ENCODE data around the gene SCYGR1.
"Not testable (repeated sequence)": the region's sequence is repeated elsewhere in the genome, so short reads cannot be mapped to it uniquely, and the experiment has no call there.

The SCYGR1 gene

DNA sequence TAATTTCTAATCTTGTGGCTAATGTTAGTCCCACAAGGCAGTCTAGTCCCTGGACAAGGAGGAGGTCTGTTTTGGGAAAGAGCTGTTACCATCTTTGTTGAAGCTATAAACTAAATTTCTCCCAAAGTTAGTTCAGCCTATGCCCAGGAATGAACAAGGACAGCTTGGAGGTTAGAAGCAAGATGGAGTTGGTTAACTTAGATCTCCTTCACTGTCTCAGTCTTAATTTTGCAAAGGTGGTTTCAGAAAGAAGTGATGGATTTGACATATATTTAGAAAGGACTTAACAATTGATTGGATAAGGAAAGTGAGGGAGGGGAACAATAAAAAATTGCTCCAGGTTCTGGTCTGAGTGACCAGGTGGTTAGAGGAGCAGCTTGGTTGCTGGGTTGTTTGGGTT lies 14.6 kb upstream of the SCYGR1 start:
- DNase-seq = no peak

- DNase-seq = no peak
Observed at GRCh38 chr2:227401550-227401949, 13.8 kb upstream of the SCYGR1 start.

DNA sequence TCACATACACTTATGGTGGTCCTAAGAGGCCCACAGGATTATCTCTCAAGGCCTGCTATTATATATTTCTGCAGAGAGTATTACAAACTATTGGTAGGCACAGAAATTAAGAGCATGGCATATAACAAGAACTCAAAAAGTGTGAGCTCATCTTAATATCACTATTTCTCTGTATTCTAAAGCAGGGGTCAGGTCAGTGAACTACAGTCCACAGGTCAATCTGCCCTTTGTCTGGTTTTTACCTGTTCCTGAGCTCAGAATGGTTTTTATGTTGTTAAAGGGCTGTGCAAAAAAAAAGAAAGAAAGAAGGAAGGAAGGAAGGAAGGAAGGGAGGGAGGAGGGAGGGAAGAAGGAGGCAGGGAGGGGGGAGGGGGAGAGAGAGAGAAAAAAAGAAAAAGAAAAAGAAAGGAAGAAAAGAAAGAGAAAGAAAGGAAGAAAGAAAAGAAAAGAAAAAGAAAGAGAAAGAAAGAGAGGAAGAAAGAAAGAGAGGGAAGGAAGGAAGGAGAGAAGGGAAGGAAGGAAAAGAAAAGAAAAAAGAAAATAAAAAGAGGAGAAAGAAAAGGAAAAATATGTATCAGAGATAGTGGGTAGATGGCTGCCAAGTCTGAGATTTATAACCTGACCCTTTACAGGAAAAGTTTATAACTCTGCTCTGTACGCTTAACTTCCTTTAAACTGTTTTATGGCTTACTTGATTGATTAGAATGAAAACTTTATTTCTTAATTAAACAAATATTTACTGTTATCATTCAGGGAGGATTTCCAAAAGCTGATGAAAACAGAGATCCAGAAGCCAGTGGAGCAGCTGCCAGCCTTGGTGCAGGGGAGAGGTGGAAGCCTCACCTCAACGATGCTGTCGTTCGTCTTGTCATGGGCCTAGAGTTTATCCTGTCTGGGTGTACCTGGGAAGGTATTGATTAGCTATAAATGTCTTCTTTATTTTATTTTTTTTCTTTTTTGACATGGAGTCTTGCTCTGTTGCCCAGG lies 11.2 kb upstream of the SCYGR1 start:
- DNase-seq = no peak

DNA sequence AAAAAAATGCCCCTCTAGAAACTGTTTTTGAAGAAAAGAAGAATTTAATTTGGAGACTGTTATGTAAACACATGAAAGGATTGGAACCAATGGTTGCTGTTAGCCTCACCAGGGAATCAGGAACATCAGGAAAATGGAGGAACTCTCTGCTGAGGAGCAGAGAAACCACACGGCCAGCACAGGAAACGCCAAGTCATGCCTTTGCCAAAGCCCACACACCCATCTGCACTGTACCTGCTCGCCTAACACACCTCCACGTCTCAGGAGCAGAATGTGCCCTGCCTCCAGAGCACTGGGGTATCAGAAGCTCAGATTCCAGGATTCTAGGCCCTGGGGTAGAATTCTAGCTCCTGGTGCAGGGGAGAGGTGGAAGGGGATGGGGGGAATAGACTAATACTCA lies 9.8 kb upstream of the SCYGR1 start:
- DNase-seq = no peak

DNA sequence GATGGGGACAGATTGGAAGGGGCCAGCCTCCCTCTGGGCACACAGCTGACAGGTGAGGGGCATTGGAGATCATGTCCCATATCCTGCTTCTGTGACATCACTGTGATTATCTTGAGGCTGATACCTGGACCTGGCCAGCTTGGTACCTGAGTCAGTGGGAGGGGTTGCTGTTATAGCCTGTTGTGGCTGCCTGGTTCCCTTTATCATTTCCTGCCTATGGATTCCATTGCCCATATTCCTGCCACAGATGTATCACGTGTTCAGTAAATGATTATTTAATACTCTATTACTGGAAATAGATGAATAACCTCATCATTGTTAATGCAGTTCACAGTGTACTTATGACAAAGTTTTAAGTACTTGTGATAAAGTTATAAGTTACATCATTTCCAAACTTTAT lies 7.8 kb upstream of the SCYGR1 start:
- no peak for DNase-seq

DNA sequence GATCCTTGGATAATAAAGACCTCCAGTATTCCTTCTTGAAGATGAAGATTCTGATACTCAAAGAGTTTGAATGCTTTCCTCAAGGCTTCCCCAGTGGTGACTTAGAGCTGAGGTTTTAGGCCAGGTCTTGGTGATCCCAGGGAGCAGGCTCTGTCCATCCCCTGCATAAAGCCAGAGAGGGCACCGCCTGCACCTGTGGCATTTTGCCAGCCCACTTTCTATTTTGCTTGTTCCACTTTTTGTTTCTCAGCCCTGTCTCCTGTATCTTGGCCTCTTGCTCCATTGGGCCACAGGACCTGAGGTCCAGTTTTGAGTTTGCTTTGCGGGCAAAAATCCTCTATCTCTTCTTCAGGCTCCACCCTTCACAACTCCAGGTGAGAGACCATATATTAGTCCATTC lies 6.7 kb upstream of the SCYGR1 start:
- DNase-seq = no peak

DNA sequence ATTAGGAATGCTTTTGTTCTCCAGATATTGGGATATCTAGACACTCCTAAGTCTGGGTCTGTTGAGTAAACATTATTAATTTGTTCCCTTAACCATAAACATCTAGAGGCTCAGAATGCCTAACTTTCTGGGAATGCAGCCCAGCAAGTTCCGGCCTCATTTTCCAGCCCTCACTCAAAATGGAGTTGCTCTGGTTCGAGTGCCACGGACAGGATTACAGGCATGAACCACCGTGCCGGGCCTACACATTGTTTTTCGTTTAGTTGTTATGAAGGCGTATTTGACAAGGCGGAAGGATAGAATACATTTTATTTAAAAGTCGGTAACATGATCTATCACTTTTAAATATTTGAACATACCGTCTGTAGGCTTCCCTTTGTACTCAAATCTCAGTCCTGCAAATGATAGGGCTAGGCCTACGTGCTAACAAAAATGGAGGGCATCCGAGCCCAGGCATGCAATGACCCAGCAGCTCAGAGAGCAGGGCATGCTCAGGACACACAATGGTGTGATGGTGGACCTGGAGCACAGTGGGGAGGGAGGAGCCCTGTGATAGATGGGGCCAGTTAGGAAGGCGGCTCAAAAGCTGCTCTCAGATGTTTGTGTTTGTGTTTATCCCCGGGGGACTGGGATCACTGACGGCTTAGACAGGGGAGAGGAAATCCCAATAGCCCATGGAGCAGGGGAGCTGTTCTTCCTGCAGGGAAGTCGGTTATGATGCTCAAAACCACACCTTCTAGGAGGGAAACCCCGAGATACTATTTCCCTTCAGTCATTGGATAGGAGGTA lies 2.9 kb upstream of the SCYGR1 start:
- DNase-seq = no peak

- DNase-seq = no peak
Observed at GRCh38 chr2:227389661-227390060, 1.9 kb upstream of the SCYGR1 start.

GRCh38 chr2:227389231-227389630 lies 1.5 kb upstream of the SCYGR1 start:
- no peak for DNase-seq

GRCh38 chr2:227388537-227389011 lies 825 bp upstream of the SCYGR1 start:
- DNase-seq = peak; percentile 93

DNA sequence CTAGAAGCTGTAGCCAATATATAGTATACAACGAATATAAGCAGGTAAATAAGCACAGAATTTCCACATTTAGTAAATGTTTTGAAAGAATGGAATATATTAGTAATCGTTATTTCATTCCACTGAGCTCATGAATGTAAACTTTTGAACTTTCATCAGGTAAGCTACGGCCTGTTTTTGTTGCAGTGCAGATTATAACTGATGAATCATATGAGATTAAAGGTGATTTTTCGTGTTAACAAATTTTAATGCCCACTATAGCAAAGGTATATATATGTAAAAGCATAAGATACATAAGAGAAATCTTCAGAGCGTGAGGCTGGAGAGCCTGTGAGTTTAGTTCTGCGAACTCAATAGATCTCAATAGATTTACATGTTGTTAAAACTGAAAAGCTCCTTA lies 1.1 kb downstream of the SCYGR1 start:
- DNase-seq = no peak

GRCh38 chr2:227383686-227384085 lies 4.1 kb downstream of the SCYGR1 start:
- no peak for DNase-seq

- not testable (repeated sequence) for DNase-seq
Observed at GRCh38 chr2:227382241-227382835, 5.4 kb downstream of the SCYGR1 start.

GRCh38 chr2:227379095-227379494 lies 8.7 kb downstream of the SCYGR1 start, which contains the start of gene TM4SF20:
TM4SF20 (minus strand) TSS chr2:227379306; CDS start chr2:227379268, 38 bp downstream.
- no peak for DNase-seq

- DNase-seq = peak; percentile 62
Observed at GRCh38 chr2:227378371-227378782, 9.4 kb downstream of the SCYGR1 start.

DNA sequence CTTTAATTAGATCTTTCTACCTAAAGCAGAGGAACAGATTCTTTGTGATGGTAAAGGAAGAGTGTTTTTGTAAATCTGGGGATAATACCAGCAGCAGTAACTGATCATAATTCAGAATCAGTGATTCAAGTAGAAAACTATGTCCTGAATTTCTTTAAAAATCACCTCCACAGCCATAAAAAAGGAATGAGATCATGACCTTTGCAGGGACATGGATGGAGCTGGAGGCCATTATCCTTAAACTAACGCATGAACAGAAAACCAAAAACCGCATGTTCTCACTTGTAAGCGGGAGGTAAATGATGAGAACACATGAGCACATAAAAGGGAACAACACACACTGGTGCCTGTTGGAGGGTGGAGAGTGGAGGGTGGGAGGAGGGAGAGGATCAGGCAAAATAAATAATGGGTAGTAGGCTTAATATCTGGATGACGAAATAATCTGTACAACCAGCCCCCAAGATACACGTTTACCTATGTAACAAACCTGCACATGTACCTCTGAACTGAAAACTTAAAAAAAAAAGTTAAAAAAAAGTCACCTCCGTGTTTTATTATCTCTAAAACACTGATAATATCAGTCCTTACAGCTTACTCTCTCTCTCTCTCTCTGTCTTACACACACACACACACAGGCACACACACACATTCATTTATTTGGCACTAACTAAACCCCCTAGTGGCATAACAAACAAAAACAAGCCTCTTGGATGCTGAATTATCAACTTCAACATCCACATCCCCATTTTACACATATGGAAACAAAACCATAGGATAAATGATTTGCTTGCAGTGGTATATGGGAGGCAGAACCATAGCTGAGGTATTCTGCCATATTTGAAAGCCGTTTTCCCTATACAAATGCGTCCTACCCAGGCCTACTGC lies 10.0 kb downstream of the SCYGR1 start:
- DNase-seq = no peak

DNA sequence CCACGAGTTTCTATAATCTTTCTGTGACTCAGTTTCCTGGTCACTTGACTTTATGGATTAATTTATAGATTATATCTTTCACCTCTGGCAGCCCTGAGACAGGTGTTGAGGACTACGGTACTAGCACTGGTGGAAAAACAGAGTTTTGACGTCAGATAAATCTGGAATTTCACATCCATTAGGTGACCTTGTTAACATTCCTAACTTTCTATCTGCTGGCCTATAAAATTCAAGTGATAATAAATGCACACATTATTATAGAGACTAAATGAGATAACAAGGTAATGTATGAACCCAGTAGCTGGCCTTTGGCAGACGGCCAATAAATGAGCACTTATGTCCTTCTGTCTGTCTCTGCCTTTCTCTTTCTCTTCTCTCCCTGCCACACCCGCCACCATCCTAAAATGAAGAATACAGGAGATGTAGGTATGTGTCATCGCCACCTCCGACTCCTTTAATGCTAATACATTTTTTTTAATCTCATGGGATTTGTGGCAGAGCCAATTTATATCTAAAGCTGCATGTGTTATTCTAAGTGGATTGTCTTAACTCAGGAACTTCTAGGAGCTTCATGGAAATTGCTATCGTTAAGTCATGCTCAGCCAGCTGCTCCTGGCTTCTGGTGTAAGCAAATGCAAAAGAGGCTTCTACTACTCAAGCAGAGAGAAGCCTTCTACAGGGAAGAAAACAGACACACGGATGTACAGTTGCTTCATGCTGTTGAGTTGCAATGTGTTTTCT lies 10.9 kb downstream of the SCYGR1 start:
- DNase-seq = no peak

- DNase-seq = no peak
Observed at GRCh38 chr2:227374158-227374557, 13.6 kb downstream of the SCYGR1 start.

DNA sequence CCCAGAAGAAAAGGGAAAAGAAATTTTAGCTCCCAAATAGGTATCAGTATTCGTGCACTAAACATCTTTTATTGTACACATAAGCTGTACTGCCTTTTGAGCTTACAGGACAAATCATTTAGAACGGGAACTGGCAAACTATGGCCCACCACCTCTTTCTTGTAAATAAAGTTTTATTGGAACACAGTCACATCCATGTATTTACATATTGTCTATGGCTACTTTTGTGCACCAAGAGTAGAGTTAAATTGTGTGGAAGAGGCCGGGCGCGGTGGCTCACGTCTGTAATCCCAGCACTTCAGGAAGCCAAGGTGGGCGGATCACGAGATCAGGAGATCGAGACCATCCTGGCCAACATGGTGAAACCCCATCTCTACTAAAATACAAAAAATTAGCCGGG lies 14.4 kb downstream of the SCYGR1 start:
- no peak for DNase-seq

DNA sequence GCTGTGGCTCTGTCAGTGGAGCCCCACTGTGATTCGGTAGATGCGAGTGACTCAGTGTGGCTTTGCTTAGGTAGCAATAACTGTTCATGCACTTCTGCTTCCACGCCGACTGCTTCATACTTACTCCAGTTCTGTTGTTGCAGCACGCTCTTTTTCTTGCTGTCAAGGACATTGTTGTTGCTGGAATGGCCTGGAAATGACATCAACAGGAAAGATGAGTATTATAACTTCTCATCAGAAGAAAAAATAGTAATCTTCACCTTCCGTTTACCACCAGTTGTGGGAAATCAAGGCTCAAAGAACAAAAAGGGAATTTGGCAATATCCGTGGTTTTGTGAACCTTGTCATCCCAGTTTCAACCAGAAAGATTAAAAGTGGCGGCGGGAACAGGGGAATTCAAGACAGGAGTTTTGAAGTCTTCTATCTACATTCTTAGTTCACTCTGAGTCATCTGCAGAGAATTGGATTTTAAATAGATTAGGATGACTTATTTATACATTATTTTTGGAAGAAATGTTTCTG lies 16.9 kb downstream of the SCYGR1 start:
- DNase-seq = peak; percentile 64

- no peak for DNase-seq
Observed at GRCh38 chr2:227370092-227370491, 17.7 kb downstream of the SCYGR1 start.

All from NCI-H226 (cell line).